HG02840 (cell line): Measurements from ENCODE around the gene CFAP100.

Experiments used
- ATAC-seq: cut with Tn5 transposase; IDR thresholded peaks from one replicate; pipeline ENCODE4 v1.9.1; 2021; ENCODE audit warnings: mild to moderate bottlenecking, moderate library complexity, moderate number of reproducible peaks; ENCODE audit not compliant: unreplicated experiment, low FRiP score

Gene CFAP100

GRCh38 chr3:126439346-126439967, 44.7 kb downstream of the CFAP100 start:
- ATAC-seq: no peak

GRCh38 chr3:126439968-126440708, 45.4 kb downstream of the CFAP100 start:
- no peak for ATAC-seq

- no peak for ATAC-seq
Measured at GRCh38 chr3:126440709-126440995, 45.9 kb downstream of the CFAP100 start.

GRCh38 chr3:126441256-126441880, 46.7 kb downstream of the CFAP100 start:
- ATAC-seq: no peak

- ATAC-seq: no peak
Measured at GRCh38 chr3:126442094-126442855, 47.6 kb downstream of the CFAP100 start.

GRCh38 chr3:126442856-126443242, 48.1 kb downstream of the CFAP100 start:
- ATAC-seq: no peak

GRCh38 chr3:126445506-126445905, 50.8 kb downstream of the CFAP100 start:
- ATAC-seq: no peak

- ATAC-seq: no peak
Measured at GRCh38 chr3:126446301-126446700, 51.6 kb downstream of the CFAP100 start.

GRCh38 chr3:126446791-126447190, 52.1 kb downstream of the CFAP100 start:
- ATAC-seq: no peak

GRCh38 chr3:126447456-126448106, 52.9 kb downstream of the CFAP100 start:
- no peak for ATAC-seq

- no peak for ATAC-seq
Measured at GRCh38 chr3:126448136-126448892, 53.6 kb downstream of the CFAP100 start.

- ATAC-seq: no peak
Measured at GRCh38 chr3:126448893-126449180, 54.1 kb downstream of the CFAP100 start.

GRCh38 chr3:126449621-126450051, 54.9 kb downstream of the CFAP100 start:
- ATAC-seq: no peak

- no peak for ATAC-seq
Measured at GRCh38 chr3:126450219-126450618, 55.5 kb downstream of the CFAP100 start.

- ATAC-seq: no peak
Measured at GRCh38 chr3:126450744-126451143, 56.0 kb downstream of the CFAP100 start.

- no peak for ATAC-seq
Measured at GRCh38 chr3:126451511-126451910, 56.8 kb downstream of the CFAP100 start.

GRCh38 chr3:126452213-126452612, 57.5 kb downstream of the CFAP100 start:
- no peak for ATAC-seq

GRCh38 chr3:126454025-126454424, 59.3 kb downstream of the CFAP100 start:
- ATAC-seq: no peak

GRCh38 chr3:126454437-126455198, 59.9 kb downstream of the CFAP100 start:
- no peak for ATAC-seq
